ENCODE measurements around the gene KRTAP16-1.

The KRTAP16-1 gene

GRCh38 chr17:41322903-41323895 lies 14.1 kb upstream of the KRTAP16-1 start:
- no peaks in the 10 kb centered on the region for H3K36me3 ChIP-seq
- TF ChIP-seq, protein P1, sequence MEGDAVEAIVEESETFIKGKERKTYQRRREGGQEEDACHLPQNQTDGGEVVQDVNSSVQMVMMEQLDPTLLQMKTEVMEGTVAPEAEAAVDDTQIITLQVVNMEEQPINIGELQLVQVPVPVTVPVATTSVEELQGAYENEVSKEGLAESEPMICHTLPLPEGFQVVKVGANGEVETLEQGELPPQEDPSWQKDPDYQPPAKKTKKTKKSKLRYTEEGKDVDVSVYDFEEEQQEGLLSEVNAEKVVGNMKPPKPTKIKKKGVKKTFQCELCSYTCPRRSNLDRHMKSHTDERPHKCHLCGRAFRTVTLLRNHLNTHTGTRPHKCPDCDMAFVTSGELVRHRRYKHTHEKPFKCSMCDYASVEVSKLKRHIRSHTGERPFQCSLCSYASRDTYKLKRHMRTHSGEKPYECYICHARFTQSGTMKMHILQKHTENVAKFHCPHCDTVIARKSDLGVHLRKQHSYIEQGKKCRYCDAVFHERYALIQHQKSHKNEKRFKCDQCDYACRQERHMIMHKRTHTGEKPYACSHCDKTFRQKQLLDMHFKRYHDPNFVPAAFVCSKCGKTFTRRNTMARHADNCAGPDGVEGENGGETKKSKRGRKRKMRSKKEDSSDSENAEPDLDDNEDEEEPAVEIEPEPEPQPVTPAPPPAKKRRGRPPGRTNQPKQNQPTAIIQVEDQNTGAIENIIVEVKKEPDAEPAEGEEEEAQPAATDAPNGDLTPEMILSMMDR (IDR thresholded peaks at IDR 0.05) = no peak
- no peaks in the 10 kb centered on the region for H3K9me3 ChIP-seq
- no peak overlapping the region for H3K27ac ChIP-seq
- no peak for DNase-seq
- H3K4me1 ChIP-seq = no peaks in the 10 kb centered on the region
- H3K27me3 ChIP-seq = no peaks in the 10 kb centered on the region
- intact Hi-C loops (cut with DNase I; ENCODE audit: low total_unique reads) = loop anchor here (10.0 kb wide), 1 partner anchor 408 kb away; no protein-coding TSS in a partner anchor
- no peak overlapping the region for H3K4me3 ChIP-seq

DNA sequence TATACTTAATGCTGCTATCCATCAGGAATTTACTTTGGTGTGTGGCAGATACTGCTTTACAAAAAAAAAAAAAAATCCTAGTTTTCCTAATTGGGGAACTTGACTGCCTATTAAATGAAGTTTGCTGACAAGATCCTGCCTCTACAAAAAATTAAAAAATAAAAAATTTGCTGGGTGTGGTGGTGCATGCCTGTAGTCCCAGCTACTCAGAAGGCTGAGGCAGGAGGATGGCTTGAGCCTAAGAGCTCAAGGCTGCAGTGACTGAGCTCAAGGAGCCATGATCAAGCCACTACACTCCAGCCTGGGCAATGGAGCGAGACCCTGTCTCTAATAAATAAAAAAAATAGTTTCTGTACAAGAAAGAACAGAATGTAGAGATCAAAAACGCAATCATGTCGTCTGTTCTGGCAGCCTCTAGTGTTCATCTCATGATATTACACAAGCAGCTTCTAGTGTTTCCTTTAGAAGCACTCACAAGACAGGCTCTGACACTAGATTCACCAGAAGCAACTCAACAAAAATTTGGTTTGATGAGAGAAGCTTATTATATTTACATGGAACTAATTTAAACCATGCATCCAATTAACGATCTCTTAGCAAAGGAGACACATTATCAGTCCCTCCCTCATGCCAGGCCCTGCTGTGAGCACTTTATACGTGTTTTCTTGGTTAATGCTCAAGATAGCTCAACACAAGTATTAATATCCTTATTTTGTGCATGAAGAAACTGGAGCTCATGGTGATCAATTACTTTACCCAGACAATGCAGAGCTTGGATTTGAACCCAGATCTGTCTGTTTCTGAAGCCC lies 13.2 kb upstream of the KRTAP16-1 start:
- TF ChIP-seq, protein P1 (IDR thresholded peaks at IDR 0.05) = peak; percentile 59 to 72
- Histone ChIP-seq H3K4me1 (no peaks in the 10 kb centered on the region), H3K9me3 (no peaks in the 10 kb centered on the region), H3K27me3 (no peaks in the 10 kb centered on the region), H3K27ac (no peak overlapping the region), H3K36me3 (no peaks in the 10 kb centered on the region), H3K4me3 (no peak overlapping the region)
- DNase-seq = no peak
- intact Hi-C loops (cut with DNase I; ENCODE audit: low total_unique reads) = loop anchor here (10.0 kb wide), 1 partner anchor 407 kb away; no protein-coding TSS in a partner anchor

- Histone ChIP-seq H3K4me3 (no peak overlapping the region), H3K36me3 (no peaks in the 10 kb centered on the region), H3K4me1 (no peaks in the 10 kb centered on the region), H3K27me3 (peaks cover 0 to 13% of the 10 kb centered on the region in 2 donors), H3K27ac (no peak overlapping the region), H3K9me3 (no peaks in the 10 kb centered on the region)
- TF ChIP-seq, protein P1 (IDR thresholded peaks at IDR 0.05) = no peak
- intact Hi-C loops (cut with DNase I; ENCODE audit: low total_unique reads) = no loop called here
- no peak for DNase-seq
These were observed 9.1 kb upstream of the KRTAP16-1 start for GRCh38 chr17:41318231-41318630.

- no peak for DNase-seq
- intact Hi-C loops (cut with DNase I; ENCODE audit: low total_unique reads) = no loop called here
- peaks cover 0 to 13% of the 10 kb centered on the region in 2 donors for H3K27me3 ChIP-seq
- H3K4me1 ChIP-seq = no peaks in the 10 kb centered on the region
- no peaks in the 10 kb centered on the region for H3K36me3 ChIP-seq
- TF ChIP-seq, protein P1 (IDR thresholded peaks at IDR 0.05) = no peak
- H3K4me3 ChIP-seq = no peak overlapping the region
- no peak overlapping the region for H3K27ac ChIP-seq
- no peaks in the 10 kb centered on the region for H3K9me3 ChIP-seq
These were observed 6.8 kb upstream of the KRTAP16-1 start for GRCh38 chr17:41315814-41316445.

- H3K27me3 ChIP-seq = peaks cover 0 to 13% of the 10 kb centered on the region in 2 donors
- TF ChIP-seq, protein P1 (IDR thresholded peaks at IDR 0.05) = no peak
- no peaks in the 10 kb centered on the region for H3K9me3 ChIP-seq
- no peak within 1 kb of the TSS for H3K4me3 ChIP-seq
- no peak within 1 kb of the TSS for H3K27ac ChIP-seq
- intact Hi-C loops (cut with DNase I; ENCODE audit: low total_unique reads) = no loop called here
- no peak for DNase-seq
- H3K36me3 ChIP-seq = no peaks in the 10 kb centered on the region
- no peaks in the 10 kb centered on the region for H3K4me1 ChIP-seq
These were observed 6.2 kb upstream of the KRTAP16-1 start, which contains the start of gene KRTAP17-1 for GRCh38 chr17:41315204-41315794. KRTAP17-1 (minus strand) TSS chr17:41315710; CDS start chr17:41315650, 60 bp downstream.

Data from tibial artery (tissue), 4 donors.